GM18502 (cell line): Measurements from ENCODE around the gene HIGD1C.
"Not testable (repeated sequence)": the region's sequence is repeated elsewhere in the genome, so short reads cannot be mapped to it uniquely, and the experiment has no call there.

Experiments used
- ATAC-seq: cut with Tn5 transposase; IDR thresholded peaks from one replicate; pipeline ENCODE4 v1.9.1; 2021; ENCODE audit warnings: mild to moderate bottlenecking; ENCODE audit not compliant: unreplicated experiment, poor library complexity

HIGD1C gene

GRCh38 chr12:50932787-50933280 is 19.5 kb upstream of the HIGD1C start:
- no peak for ATAC-seq

- ATAC-seq: no peak
Observed at GRCh38 chr12:50933459-50934124, 18.8 kb upstream of the HIGD1C start.

GRCh38 chr12:50934371-50934851 is 17.9 kb upstream of the HIGD1C start:
- no peak for ATAC-seq

GRCh38 chr12:50934981-50935807 is 17.1 kb upstream of the HIGD1C start:
- no peak for ATAC-seq

GRCh38 chr12:50936821-50937530 is 15.4 kb upstream of the HIGD1C start:
- ATAC-seq: no peak

- no peak for ATAC-seq
Observed at GRCh38 chr12:50937653-50938052, 14.7 kb upstream of the HIGD1C start.

- no peak for ATAC-seq
Observed at GRCh38 chr12:50947933-50948626, 4.3 kb upstream of the HIGD1C start.

GRCh38 chr12:50948798-50949197 is 3.5 kb upstream of the HIGD1C start:
- ATAC-seq: no peak

GRCh38 chr12:50949801-50950302 is 2.5 kb upstream of the HIGD1C start:
- no peak for ATAC-seq

GRCh38 chr12:50951112-50951511 is 1.2 kb upstream of the HIGD1C start:
- no peak for ATAC-seq

- ATAC-seq: no peak
Observed at GRCh38 chr12:50953047-50953446, 703 bp downstream of the HIGD1C start.

- not testable (repeated sequence) for ATAC-seq
Observed at GRCh38 chr12:50954789-50955188, 2.4 kb downstream of the HIGD1C start.

GRCh38 chr12:50955288-50955687 is 2.9 kb downstream of the HIGD1C start:
- no peak for ATAC-seq

- no peak for ATAC-seq
Observed at GRCh38 chr12:50955697-50956096, 3.4 kb downstream of the HIGD1C start.

GRCh38 chr12:50960130-50960529 is 7.8 kb downstream of the HIGD1C start:
- no peak for ATAC-seq

- ATAC-seq: no peak
Observed at GRCh38 chr12:50961708-50962107, 9.4 kb downstream of the HIGD1C start.

GRCh38 chr12:50964432-50964831 is 12.1 kb downstream of the HIGD1C start:
- ATAC-seq: no peak

GRCh38 chr12:50971946-50972345 is 19.6 kb downstream of the HIGD1C start:
- ATAC-seq: no peak

GRCh38 chr12:50979369-50980052 is 27.2 kb downstream of the HIGD1C start:
- no peak for ATAC-seq
